Measurements from ENCODE around the gene HDAC4.

Gene HDAC4

DNA sequence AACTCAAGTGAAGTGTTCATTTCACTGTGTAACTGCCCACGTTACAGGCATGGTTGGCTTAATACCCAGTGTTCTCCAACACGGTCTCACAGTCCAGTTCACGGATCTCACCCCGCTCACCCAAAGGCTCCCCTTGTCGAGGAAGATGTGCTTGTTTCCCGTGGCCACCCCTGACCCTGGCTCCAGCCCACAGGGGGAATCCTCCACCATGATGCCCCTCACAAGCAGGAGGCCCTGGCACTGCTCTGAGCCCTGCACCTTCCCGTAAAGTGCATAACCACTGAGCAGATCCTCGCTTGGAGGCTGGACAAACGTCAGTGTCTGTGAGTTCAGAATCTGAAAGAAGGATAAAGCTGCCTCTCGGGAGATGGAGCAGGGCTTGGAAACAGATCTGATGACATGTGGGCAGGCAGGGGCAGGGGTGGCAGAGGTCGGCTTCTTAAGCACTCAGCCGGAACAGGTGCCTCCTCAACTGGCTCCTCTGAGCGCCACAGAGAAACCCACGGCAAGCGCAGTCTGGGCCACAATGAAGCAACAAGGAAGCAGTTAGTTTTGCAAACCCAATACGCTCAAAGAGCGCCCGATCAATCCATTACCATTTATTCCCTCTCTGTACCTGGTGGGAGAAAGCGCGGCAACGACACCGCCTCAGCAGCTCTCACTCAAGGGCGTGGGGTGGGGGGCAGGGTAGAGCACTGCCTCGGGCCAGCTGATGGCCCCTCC lies 17.6 kb downstream of the HDAC4 start:
- no peak for DNase-seq (ENCODE audit: low spot score)

DNA sequence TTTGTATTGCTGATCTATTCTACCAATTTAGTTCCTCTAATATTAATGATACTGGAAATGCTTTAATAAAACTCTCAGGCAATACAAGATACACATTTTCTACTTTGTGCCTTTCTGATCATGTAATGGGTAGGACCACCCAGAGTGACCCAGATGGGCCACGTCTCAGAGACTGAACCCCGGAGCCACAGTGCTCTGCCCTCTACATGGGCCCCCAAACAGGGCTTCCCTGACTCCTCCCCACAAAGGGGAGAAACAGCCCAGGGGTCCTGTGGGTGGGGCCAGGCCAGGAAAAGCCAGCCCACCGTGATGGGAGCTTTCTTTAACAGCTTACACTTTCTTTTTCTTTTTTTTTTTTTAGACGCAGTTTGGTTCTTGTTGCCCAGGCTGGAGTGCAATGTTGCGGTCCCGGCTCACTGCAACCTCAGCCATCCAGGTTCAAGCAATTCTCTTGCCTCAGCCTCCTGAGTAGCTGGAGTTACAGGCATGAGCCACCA lies 18.4 kb downstream of the HDAC4 start:
- no peak for DNase-seq (ENCODE audit: low spot score)

DNA sequence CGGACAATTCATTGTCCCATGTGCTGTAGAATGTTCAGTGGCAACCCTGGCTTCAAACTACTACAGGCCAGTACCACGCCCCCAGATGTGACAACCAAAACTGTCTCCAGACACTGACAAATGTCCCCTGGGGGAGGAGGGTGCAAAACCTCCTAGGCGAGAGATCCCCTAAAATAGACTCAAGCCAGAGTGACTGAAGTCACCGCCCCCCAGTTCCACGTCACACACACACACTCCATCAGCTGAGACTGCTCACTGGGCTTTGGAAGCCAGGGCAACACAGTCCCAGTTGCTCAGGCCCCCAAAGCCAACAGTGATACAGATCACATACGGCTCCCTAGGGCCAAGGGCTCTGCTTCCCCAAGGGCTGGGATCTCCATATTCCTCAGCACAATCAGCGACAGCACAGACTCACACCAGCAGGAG lies 19.1 kb downstream of the HDAC4 start:
- no peak for DNase-seq (ENCODE audit: low spot score)

DNA sequence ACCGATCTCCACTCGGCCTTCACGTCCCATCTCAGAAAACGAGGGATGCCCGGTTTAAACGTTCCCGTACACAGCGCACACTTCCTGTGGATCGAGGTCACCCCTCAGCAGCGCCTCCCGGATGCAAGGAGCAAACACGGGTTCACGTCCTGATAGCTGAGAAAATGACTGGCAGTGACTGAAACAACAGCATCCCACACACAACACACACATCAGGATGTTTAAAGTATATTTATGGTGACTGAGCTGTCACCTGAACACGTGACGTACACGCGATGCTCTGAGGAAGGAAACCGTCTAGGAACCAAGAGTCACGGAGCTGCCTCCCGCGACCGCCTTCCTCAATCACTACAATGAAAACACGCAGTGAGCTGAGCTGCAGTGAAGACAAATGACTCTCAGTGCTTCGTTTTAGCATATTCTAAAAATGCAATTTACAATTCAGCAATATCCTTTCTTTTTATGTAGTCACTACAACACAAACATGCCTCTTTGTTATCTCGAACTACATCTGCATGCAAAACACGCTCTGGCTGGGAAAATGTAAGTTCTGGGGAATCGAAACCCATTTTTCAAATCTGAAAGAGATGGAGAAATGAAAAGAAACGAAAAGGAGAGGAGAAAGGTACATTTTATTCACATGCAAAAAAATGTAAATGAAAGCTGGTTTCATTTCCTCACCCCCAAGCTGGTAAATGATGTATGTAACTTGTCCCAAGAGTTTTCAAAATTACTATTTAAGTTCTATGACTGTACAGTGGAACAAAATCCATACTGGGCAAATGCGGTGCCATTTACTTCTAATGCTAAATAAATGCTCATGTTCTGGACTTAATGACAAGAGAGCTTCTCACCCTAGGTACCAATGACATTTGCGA lies 19.8 kb downstream of the HDAC4 start:
- DNase-seq (ENCODE audit: low spot score): no peak

DNA sequence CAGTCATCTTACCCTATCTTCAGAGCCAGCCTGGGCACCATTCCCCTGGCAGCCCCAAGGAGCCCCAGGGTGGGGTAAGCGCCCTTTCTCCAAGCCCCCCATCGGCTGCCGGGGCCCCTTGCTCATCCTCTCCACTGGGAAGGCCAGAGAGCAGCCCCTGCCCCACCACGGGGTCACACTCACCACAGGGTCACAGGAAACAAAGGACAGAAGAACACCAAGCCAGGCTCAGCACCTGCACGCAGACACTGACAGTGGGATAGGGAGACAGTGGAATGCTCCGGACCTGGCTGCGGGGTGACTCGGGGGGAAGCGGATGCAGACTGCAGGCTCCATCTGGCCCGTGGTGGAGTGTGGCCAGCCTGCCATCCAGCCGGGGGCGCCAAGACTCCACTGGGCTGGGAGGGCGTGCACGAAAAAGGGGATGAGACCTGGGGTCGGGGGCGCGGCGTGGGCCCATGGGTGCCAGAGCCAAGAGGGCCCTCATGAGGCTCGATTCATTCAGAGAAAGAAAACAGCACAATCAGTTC lies 21.1 kb downstream of the HDAC4 start:
- DNase-seq (ENCODE audit: low spot score): no peak

DNA sequence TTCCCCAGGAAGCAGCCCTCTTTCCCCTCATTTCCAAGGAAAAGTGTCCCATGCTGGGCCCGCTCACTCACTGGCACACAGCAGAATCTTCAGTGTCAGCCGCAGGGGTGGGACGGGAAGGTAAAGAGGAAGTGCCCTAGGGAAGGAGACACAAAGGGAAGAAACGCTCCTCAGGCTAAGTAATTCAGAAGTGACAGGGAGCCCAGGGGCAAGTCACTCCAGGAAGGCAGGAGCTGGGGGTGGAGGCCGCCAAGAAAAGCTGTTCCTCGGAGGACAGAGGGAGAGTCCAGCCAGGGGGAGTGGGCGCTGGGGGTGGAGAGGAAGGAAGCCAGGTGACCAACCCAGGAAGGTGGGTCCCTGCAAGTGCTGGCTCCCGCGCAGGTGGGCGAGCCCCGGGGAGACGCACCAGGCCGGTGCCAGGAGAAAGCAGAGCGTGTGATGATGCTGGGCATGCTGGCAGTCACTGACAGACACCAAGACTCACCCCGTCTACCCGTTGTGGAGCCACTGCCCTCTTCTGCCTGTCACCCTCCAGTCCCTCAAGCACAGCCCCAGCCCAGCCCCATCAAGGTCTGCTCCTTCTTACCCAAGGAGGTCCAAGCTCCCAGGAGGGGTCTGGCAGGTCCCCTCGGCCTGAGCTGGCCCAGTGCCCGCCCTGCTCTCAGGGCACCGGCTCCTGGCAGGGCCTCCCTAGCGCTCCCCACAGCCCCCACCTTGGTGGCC lies 21.7 kb downstream of the HDAC4 start:
- DNase-seq (ENCODE audit: low spot score): no peak

DNA sequence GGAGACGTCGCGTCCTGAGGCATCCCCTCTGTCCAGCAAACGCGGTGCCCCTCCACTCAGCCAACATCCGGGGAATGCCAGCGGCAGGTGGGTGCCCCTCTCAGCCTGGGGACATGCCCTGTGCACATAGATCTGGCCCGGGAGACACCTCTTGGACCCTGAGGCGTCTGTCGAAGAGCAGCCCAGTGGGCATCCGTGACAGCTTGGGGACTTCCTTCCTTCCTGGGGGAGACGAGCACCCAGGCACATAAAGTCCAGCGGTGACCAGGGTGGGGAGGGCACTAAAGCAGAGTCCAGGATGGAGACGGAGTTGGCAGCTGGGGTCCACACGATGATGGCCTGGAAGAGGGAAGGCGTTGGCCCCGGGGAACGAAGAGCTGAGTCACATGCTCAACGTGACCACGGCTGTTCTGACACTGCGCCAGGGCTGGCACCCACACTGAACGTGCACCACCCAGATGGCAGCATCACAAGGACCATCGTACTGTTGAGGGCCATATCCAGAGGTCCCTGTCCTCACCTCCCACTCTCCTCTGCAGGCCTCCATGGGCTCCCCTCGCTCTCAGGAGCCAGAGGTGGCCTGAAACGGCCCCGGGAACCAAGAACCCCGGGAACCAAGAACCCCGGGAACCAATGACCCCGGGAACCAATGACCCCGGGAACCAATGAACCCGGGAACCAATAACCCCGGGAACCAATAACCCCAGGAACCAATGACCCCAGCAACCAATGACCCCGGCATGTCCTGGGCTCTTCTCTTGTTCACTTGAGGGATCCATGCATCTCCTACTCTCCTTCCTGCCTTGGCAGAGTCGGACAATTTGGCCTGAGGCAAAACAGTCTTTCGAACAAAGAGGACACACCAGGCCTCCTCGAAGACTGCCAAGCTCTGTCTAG lies 22.6 kb downstream of the HDAC4 start:
- no peak for DNase-seq (ENCODE audit: low spot score)

DNA sequence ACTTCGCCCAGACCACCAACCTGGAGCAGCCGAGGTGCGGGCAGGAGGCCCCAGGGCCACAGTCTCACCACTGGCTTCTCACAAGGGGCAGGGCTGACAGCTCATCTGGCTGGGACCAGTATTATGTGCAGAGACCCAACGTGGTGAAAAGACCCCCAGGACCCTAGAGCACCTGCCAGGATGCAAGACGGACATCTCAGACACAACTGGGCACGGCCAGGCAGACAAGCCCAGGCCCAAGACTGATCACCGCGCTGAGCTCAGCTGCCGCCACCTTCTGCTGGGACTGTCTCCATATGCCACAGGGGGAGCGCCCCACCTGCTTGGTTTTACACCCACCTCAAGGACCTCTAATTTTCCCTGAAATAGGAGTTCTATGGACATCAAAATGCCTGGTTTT lies 23.2 kb downstream of the HDAC4 start:
- DNase-seq (ENCODE audit: low spot score): no peak

DNA sequence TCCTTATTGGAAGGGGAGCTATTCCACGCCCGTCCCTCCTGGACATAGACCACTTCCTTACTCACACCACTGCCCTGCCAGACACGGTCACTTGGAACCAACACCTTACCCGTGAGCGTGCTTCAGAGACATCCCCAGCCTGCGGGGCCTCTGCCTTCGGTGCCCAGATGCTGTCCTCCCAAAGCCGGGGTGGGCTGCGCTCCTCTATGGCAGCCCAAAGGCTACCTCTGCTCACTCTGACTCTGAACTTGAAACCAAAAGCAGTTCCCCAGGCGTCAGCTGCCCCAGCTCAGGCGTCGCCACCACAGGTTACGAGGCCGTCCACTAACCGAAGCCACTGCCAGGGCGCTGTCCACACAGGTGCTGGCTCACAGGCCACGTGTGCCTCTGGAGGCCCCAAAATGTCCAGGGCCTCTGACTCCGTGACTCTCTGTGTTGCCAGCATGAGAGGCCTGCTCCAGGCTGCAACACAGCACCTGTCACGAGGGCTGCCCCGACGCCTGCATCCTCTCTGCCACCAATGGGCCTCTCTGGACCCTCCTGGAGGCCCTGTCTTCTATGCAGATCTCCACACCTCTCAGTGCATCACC lies 23.8 kb downstream of the HDAC4 start:
- DNase-seq (ENCODE audit: low spot score): no peak

DNA sequence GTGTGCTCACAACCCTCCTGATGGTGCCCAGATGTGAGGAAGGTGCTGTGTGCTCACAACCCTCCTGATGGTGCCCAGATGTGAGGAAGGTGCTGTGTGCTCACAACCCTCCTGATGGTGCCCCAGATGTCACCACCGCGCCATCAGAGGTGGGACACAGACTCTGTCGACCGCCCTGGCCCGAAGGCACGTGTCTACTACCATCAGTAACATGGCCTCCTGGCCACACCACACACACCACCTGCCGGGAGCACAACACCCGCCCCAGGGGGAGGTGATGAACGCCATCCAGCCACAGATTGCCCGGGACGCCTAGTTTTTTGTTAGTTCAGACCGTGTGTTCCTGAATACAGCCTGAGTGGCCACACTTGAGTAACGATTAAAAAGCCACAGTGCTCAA lies 24.5 kb downstream of the HDAC4 start:
- no peak for DNase-seq (ENCODE audit: low spot score)

DNA sequence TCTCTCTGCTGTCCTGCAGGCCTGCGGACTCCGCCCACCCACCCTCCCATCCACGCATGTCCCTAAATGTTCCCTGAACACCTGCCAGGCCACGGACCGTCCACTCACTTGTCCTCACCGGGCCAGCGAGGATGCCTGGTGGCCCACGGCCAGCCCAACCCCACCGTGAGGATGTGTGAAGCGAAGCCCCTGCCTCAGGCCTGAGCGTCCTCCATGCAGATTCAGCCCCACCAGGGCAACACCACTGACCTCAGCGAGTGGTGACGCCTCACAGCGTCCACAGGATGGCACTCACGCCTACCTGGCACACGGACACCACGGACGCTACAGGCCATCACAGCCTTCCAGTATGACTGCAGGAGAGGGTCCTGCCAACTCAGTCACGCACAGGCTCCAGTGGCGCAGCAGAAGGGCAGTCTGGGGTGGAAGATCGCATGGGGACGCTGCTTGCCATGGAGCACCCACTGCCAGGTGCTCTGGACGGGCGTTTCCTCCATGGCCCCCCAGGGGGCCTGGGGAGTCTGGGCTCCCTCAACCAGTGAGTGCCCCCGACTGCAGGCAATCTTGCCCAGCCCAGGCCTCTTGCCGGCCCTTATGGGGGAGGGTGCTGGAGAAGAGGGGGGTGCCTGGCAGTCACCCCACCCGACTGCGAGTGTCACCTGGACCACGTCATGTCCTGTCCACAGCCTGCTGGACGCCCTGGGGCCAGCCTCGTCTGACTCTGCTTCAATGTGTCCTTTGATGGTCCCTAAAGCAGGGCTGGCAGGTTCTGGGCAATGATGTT lies 25.4 kb downstream of the HDAC4 start:
- DNase-seq (ENCODE audit: low spot score): no peak

DNA sequence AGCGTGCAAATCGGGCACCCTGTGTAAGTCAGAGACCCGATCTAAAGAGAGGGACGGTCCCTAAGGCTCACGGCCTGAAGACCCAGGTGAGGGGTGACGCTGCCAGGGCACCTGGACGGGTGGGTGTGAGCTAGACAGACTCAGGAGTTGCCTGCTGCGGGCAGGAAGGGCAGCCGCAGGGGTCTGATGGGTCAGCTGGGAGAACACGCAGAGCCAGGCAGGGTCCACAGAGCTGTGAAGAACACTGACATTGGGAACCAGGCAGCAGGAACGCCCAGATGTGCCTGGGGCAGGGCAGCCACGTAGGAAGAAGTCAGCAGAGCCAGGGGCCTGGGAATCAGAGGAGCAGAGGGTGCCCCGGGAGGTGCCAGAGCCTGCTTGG lies 25.9 kb downstream of the HDAC4 start:
- no peak for DNase-seq (ENCODE audit: low spot score)

DNA sequence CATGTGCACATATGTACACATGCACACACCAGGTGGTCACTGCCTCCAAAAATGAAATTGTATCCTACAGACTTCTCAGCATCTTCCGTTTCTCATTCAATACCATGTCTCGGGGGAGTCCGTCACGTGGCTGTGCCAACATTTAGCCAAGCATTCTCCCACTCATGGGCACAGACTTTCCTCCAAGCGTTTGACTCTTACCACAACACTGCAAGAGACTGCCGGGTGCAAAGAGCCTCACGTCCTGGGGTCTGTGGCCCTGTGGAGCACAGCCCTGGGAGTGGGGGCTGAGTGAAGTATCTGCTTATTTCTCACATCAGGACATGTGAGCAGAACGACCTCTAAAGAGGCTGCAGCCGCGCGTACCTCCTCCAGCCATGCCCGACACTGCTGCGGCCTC lies 28.0 kb downstream of the HDAC4 start:
- no peak for DNase-seq (ENCODE audit: low spot score)

DNA sequence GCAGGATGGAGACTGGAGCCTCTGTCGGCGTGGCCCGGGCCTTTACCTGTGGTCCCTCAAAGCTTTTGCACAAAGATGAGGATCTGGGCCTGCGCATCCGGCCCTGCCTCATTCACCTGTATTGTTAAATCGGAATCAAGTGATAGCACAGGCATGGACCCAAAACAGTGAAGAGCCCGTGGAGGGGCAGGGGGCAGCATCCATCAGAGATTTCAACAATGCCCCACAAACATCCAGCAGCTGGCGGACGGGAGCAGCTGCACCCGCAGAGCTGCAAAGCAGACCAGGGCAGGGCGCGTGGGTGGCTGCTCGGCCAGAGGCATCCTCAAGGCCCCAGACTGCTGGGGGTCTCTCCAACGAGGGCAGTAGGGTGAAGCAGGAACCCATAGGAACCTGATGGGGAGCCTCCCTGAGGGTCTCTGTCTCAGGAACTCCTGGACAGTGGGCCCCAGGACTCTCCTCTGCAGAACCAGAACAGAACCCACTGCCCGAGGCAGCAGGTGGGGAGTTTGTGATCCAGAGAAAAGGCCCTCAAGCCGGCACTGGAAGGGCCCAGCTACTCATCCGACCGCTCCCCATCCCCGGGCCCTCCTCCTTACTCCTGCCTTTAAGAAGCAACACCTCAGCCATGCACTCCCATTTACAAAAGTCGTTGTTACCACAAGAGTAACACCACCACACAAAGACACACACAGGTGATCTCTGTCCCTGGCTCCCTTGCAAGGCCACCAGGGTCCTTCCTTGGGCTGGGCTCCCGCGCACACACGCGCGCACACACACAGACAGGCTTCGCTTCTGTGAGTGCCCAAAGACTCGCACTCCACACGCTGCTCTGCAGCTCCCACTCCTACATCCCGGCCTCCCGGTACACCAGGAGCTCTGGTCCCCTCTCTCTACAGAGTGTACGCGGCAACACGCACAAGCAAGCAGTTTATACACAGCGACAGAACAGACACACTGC lies 28.8 kb downstream of the HDAC4 start:
- no peak for DNase-seq (ENCODE audit: low spot score)

DNA sequence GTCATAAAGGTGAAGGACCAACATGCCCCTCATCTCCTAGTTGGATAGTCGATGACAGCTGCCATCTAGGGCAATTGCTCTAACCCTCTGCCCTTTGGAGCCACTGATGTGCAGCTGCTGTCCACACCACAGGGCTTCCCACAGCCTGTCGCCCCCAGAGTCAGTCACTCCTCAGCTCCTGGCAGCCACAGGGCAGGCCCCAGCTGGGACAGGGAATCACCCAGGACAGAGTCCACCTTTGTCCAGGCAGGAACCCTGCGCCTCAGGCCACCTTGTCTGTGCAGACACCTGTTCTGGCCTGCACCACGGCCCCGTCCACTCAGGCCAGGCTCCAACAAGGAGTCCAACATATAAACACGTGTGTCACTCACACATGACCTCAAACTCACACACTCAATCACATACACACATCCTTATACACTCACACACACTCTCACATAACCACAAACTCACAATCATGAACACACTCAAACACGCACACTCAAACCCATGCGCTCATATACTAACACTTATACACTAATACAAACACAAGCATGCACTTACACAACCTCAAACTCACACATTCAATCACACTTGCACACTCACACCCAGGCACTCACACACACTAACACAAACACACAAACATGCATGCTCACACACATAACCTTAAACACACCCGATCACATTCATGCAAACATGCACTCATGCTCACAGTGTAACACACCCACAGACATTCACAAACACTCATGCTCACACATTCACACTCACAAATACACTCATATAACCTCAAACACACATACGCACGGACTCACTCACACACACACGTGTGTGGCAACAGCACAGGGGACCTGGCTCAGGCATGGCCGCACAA lies 29.7 kb downstream of the HDAC4 start:
- no peak for DNase-seq (ENCODE audit: low spot score)

DNA sequence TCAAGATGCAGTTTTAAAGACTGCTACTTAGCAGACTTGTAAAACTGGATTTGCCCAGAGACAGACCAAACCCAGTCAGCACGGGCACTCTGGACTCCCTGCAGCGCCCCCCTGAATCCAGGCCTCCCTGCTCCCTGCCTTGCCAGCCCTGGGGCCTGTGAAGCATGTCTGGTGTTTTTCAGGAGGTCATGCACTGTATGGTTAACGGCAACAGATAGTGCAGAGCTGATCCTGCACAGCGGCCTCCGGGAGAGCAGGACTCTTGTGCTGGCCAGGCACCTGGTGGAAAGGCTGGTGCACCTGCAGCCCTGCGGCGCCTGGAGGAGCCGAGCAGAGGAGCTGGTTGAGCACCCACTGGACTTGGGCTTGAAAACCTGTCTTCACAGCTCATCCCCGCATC lies 30.4 kb downstream of the HDAC4 start:
- DNase-seq (ENCODE audit: low spot score): no peak

DNA sequence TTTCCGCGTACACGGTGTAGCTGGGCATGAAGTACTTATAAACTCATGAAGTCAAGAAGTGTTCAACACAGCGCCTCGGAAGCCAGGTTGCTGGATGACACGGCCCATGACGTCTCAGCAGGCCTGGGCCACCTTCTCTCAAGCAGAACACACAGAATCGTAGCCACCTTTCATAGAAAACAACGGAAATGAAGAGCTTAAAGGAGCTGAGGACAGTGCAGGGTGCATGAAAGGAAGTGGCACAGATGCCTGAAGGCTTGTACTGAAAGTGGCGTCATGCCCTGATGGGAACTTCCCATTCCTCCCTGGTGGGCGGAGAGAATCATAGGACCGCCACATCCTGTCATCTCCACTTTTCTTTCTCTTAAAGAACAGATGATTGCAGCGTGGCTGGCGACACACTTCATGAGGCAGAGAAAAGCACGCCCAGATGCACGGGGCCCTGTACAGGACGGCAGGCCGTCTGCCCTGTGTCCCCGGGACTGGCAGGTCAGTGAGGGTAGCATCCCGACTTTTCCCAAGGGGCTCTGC lies 31.1 kb downstream of the HDAC4 start:
- no peak for DNase-seq (ENCODE audit: low spot score)

Measured in AG08396 (cell line).